ENCODE data around the gene KCTD3. TPM values are rescaled to one million over a fixed set of nuclear protein-coding genes. Genes with fewer than 3 reads are reported as not detected.
A peak's percentile ranks its signal among the peaks of the same experiment; 100 is the strongest.

KCTD3 gene
- total RNA-seq, 1 donor from 2014 or later = 12.4 TPM

DNA sequence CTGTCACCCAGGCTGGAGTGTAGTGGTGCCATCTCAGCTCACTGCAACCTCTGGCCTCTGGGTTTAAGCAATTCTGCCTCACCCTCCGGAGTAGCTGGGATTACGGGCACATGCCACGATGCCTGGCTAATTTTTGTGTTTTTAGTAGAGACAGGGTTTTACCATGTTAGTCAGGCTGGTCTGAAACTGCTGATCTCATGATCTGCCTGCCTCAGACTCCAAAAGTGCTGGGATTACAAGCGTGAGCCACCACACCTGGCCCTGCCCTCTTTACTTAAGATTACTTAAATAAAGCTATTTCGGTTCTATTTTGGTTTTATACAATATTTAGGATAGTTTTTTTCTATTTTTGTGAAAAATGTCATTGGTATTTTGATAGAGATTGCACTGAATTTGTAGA is 15.3 kb upstream of the KCTD3 start:
- DNase-seq (no peak), ATAC-seq (ENCODE audit: poor library complexity) (no peak)
- intact Hi-C loops (cut with DNase I) = no loop called here

GRCh38 chr1:215554865-215555264 is 12.2 kb upstream of the KCTD3 start:
- intact Hi-C loops (cut with DNase I) = no loop called here
- DNase-seq (no peak), ATAC-seq (ENCODE audit: poor library complexity) (no peak)

DNA sequence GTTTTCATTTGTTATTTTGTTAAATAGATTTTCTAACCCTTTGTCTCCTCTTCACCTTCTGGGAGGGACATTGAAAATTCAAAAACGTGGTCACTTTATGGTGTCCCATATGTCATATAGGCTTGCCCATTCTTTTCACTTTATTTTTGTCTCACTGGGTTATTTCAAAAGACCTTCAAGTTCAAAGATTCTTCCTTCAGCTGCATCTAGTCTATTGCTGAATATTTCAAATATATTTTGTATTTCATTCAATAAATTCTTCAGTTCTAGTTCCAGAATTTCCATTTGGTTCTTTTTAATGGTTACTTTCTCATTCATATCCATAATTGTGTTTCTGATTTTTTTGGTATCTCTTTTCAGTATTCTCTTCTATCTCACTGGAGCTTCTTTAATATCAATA is 11.6 kb upstream of the KCTD3 start:
- no peak for ATAC-seq (ENCODE audit: poor library complexity)
- intact Hi-C loops (cut with DNase I) = no loop called here
- no peak for DNase-seq

DNA sequence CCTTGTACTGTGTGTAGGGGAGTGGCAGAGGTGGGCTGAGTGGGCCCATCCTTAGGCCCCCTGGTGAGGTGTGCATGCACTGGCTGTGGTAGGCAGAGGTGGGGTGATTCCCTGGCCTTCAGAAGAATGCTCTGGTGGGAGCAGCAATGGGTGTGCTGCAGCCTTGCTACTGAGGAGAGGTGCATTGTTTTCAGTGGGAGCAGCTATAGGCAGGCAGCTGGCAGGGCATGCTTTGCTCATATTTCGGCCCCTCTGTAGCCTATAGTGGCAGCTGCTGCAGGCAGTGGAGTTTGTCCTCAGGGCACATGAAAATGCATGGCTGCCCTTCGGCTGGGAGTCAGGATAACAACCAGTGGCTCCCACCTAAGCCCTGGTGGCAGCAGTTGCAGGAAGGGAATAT is 10.1 kb upstream of the KCTD3 start:
- ATAC-seq (ENCODE audit: poor library complexity) (no peak), DNase-seq (no peak)
- intact Hi-C loops (cut with DNase I) = no loop called here

- DNase-seq (no peak), ATAC-seq (ENCODE audit: poor library complexity) (no peak)
- intact Hi-C loops (cut with DNase I) = no loop called here
Observed at GRCh38 chr1:215557504-215557903, 9.6 kb upstream of the KCTD3 start.

DNA sequence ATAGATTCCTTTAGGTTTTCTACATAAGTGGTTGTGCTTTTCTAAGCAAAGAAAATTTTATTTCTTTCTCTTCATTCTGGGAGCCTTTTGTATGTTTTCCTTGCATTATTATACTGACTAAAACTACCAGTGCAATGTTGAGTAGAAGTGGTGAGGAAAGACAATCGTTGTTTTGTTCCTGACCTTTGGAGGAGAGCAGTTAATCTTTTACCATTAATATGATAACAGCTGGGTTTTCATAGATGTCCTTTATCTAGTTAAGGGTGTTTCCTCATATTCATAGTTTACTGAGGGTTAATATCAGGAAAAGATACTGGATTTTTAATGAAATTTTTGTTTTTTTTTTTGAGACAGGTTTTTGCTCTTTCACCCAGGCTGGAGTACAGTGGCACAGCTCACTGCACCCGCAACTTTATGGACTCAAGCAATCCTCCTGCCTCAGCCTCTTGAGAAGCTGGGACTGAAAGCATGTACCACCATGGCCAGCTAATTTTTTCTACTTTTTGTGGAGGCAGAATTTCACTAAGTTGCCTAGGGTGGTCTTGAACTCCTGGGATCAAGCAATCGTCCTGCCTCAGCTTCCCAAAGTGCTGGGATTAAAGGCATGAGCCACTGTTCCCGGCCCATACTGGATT is 9.0 kb upstream of the KCTD3 start:
- ATAC-seq (ENCODE audit: poor library complexity) = no peak
- intact Hi-C loops (cut with DNase I) = no loop called here
- DNase-seq = no peak

GRCh38 chr1:215567491-215568298 is 591 bp downstream of the KCTD3 start:
- ATAC-seq (ENCODE audit: poor library complexity) (peak; percentile 76), DNase-seq (peak; percentile 56)
- intact Hi-C loops (cut with DNase I) = no loop called here

- intact Hi-C loops (cut with DNase I) = no loop called here
- ATAC-seq (ENCODE audit: poor library complexity) (peak; percentile 29), DNase-seq (no peak)
Observed at GRCh38 chr1:215568299-215568692, 1.2 kb downstream of the KCTD3 start.

DNA sequence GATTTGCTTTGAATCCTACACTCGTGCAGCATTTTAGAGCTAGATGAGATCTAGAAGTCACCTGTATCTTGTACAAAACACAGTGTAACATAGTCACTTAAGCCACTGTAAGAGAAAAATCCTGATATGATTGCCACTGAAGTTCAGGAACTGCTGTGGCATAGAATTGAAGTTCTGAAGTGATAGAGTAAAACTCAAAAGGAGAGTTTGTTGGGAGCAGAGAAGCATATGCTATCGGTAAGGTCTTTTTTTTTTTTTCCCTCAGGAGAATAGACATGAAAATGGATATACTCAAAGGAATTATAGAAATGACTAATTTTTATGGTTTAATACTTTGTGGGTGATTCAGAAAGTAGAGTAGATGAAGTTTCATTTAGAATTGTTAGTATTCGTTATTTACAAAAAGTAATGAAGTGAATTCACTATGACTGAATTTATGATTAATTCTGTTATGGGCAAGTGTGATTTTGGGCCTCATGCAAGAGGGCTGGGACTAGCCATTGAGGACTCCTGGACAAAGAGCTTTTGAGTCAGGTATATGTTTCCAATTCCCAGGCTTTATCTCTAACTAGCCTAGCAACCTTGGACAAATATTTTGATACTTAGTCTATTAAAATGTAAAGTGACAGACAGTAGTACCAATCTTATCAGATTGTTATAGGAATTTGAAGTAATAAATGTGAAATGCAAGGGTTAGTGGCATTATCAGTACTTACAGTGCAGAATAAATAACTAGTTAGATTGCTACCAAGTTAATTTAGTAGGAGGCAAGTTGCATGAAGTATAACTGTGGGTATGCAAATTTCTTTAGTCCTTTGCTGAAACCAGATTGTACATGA is 3.1 kb downstream of the KCTD3 start:
- ATAC-seq (ENCODE audit: poor library complexity) = no peak
- DNase-seq = no peak
- intact Hi-C loops (cut with DNase I) = no loop called here

DNA sequence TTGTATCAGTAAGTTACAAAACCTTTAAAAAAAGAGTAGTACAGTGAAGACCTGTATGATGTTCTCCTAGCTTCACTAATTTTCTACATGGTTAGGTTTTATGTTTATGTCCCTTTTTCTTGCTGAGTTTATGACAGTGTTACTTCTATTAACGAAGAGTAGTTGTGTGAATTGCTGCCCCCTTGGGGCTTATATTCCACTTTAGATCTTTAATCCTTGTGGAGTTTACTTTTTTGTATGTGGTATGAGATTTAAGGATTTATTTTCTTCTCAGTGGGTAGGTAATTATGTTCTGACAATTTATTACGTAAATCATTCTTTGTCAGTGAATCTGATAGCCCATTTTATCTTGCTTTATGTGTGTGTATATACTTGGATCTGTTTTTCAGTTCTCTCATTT is 14.8 kb downstream of the KCTD3 start:
- DNase-seq (no peak), ATAC-seq (ENCODE audit: poor library complexity) (no peak)
- intact Hi-C loops (cut with DNase I) = no loop called here

GRCh38 chr1:215583185-215583749 is 16.2 kb downstream of the KCTD3 start:
- intact Hi-C loops (cut with DNase I) = no loop called here
- DNase-seq = no peak
- peak; percentile 90 for ATAC-seq (ENCODE audit: poor library complexity)

DNA sequence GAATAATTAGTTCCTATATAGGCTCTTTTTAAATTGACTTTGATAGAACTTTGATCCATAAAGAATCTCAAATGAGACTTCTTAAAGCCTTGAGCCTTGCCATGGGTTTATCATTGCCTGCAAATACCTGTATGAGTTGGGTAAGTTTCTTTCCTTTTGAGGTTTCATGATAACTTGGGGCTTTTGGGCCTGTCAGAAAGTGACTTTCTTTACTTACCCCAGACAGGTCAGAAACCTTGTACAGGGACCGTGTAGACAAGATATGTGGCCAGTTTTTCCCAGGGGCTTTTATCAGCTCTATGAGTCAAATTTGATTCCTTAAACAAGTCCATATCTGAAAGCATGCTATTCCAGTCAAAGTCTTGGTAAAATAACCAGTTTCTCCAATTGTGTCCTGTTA is 17.3 kb downstream of the KCTD3 start:
- intact Hi-C loops (cut with DNase I) = no loop called here
- ATAC-seq (ENCODE audit: poor library complexity) = no peak
- no peak for DNase-seq

- DNase-seq (no peak), ATAC-seq (ENCODE audit: poor library complexity) (no peak)
- intact Hi-C loops (cut with DNase I) = no loop called here
Observed at GRCh38 chr1:215589650-215590435, 22.7 kb downstream of the KCTD3 start.

- intact Hi-C loops (cut with DNase I) = no loop called here
- ATAC-seq (ENCODE audit: poor library complexity) = no peak
- DNase-seq = no peak
Observed at GRCh38 chr1:215590779-215591491, 23.8 kb downstream of the KCTD3 start.

DNA sequence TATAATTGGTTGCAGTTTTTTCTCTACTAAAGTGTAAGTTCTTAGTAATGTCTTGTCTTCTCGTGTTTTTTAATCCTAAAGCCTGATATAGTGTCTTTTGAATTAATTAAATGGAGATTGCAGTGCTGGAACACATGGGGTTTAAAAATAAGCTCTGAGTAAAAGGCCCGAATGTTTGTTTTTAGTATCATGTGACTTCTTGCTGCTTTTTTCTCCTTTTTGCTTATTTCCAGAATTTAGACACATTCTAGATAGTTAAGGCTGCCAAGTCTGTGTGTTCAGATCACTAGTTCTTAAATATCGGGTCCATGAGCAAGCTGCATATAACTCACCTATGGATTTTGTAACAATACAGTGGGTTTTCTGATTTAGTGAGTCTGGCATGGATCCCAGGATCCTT is 27.5 kb downstream of the KCTD3 start:
- intact Hi-C loops (cut with DNase I) = no loop called here
- no peak for DNase-seq
- no peak for ATAC-seq (ENCODE audit: poor library complexity)

GRCh38 chr1:215595231-215595630 is 28.1 kb downstream of the KCTD3 start:
- intact Hi-C loops (cut with DNase I) = no loop called here
- DNase-seq = no peak
- ATAC-seq (ENCODE audit: poor library complexity) = no peak

GRCh38 chr1:215597961-215598360 is 30.9 kb downstream of the KCTD3 start:
- ATAC-seq (ENCODE audit: poor library complexity) (no peak), DNase-seq (no peak)
- intact Hi-C loops (cut with DNase I) = no loop called here
